Esophagus muscularis mucosa (tissue), 4 donors: Measurements from ENCODE around the gene WDR64.

Experiments used
- EP300 ChIP-seq: sonication (generic); formaldehyde crosslinking; IDR thresholded peaks from one replicate; pipeline ENCODE4 v1.6.1; 2017; ENCODE audit warnings: antibody characterized with exemption
- POLR2A ChIP-seq: fragments of 450-650 bp; IDR thresholded peaks from one replicate; pipeline ENCODE4 v1.6.1; 2017; ENCODE audit warnings: antibody characterized with exemption, moderate library complexity, mild to moderate bottlenecking, low read depth
- POLR2AphosphoS5 ChIP-seq, 2 donors: sonication (generic); formaldehyde crosslinking; IDR thresholded peaks; one replicate each; pipeline ENCODE4 v1.6.1; 2017; ENCODE audit warnings: antibody characterized with exemption in 2 of 2
- TF ChIP-seq, protein P1 (sequence below), 3 experiments: fragments of 200-600 bp in 2 of 3; fragments of 450-650 bp in 1 of 3; sonication (generic) in 2 of 3; IDR thresholded peaks; one replicate each; pipeline ENCODE4 v1.5.1; 2017 to 2019; ENCODE audit warnings: antibody characterized with exemption in 3 of 3, mild to moderate bottlenecking in 2 of 3, moderate library complexity in 1 of 3

DNA sequence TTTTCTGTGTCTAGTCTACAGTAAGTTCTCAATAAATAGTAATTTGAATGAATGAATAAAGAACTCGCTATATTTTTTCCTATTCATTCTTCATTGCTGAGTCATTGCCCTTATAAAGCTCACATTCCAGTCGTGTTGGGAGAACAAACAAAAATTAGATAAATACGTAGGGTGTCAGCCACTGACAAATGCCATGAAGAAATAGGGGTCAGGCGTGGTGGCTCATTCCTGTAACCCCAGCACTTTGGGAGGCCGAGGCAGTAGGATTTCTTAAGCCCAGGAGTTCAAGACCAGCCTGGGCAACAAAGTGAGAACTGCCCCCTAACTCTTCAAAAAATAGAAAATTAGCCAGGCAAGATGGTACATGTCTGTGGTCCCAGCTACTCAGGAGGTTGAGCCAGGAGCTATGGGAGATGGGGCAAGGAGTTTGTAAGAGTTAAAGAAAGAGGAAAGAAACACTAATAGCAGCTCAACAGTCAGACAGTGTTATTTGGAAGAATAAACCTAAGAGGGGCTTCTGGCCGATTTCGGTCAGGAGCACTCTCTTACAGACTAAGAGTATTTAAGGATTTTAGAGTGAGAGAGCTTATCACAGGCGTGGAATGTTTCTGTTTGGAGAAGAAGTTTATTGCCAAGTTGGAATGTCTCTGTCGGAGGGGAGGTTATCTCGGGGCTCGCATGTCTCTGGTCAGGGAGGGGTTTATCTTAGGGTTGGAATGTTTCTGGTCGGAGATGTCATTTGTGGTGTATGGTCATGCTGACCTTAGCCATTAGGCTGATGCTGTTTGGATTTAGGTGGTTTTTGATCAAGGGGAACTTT is 10.1 kb upstream of the WDR64 start:
- TF ChIP-seq, protein P1, sequence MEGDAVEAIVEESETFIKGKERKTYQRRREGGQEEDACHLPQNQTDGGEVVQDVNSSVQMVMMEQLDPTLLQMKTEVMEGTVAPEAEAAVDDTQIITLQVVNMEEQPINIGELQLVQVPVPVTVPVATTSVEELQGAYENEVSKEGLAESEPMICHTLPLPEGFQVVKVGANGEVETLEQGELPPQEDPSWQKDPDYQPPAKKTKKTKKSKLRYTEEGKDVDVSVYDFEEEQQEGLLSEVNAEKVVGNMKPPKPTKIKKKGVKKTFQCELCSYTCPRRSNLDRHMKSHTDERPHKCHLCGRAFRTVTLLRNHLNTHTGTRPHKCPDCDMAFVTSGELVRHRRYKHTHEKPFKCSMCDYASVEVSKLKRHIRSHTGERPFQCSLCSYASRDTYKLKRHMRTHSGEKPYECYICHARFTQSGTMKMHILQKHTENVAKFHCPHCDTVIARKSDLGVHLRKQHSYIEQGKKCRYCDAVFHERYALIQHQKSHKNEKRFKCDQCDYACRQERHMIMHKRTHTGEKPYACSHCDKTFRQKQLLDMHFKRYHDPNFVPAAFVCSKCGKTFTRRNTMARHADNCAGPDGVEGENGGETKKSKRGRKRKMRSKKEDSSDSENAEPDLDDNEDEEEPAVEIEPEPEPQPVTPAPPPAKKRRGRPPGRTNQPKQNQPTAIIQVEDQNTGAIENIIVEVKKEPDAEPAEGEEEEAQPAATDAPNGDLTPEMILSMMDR (IDR thresholded peaks at IDR 0.05), result no peak
- no peak for TF ChIP-seq POLR2AphosphoS5 (IDR thresholded peaks at IDR 0.05)
- no peak for TF ChIP-seq POLR2A
- TF ChIP-seq EP300, result no peak
